ENCODE data around the gene RGPD5.
"Not testable (repeated sequence)": the region's sequence is repeated elsewhere in the genome, so short reads cannot be mapped to it uniquely, and the experiment has no call there.

RGPD5 gene

DNA sequence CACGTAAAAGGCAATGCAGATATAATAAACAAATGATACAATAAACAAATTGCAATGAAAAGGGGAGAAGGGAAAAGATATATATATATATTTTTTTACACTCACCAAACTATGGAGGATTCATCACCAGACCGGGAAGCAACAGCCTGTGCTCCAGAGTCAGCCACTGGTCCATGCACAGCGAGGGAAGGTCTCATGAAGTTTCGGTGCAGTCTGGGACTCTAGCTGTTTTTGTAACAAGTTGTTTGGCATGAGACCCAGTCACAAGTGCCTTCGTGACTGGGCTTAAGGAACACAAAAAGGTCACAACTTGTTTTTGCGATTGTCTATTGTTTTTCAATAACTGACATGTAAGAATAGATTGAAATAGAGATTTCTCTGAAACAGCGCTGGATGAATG is 99.6 kb downstream of the RGPD5 start:
- not testable (repeated sequence) for DNase-seq (ENCODE audit: low read depth)

GRCh38 chr2:109894141-109894540 is 100.0 kb downstream of the RGPD5 start:
- DNase-seq (ENCODE audit: low read depth), result not testable (repeated sequence)

GRCh38 chr2:109895090-109895869 is 101.2 kb downstream of the RGPD5 start:
- DNase-seq (ENCODE audit: low read depth), result not testable (repeated sequence)

DNA sequence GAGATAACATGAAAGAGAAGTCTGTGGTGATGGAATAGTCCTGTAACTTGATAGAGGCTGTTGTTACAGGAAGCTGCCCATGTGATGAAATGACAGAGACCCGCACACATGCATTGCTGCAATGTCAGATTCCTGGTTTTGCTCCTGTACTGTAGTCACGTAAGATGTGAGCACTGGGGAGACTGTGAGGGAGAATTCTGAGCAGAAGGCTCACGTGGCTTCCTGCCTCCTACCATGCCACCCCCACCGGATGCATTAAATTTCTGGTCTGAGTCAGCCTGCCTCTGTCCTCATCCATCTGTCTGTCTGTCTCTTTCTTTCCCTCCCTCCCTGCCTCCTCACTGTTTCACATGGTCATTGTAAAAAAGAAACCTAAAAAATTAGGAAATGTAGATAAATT is 102.1 kb downstream of the RGPD5 start:
- not testable (repeated sequence) for DNase-seq (ENCODE audit: low read depth)

DNA sequence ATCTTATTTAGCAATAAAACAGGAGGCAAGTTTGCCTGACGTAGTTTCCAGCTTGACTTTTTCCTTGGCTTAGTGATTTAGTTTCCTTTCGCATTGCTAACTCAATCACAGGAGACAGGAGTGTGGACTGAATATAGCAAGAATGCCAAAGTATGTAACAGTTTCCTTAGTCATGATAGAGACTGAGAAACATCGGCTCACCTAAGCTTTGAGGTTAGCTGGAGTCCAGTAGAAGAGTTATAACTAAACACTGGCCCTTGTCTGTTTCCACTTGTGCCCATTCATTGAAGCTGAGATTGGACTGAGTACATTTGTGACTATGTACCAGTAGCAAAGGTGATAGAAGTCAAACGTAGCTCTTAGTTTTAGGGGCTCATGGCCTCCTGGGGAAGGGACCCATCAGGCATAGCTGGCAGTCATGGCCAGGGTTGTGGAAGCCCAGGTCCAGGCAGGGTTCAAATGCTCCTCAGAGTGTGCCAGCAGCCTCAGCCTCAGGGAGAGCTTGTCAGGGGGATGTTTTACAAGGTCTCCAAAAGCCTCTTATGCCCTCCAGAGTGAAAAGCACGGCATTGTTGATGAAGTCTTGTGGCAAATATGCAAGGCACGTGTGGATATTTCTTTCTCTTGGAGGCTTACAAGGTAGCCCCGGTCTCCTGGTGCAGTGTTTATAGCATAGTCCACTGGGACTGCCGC is 103.8 kb downstream of the RGPD5 start:
- not testable (repeated sequence) for DNase-seq (ENCODE audit: low read depth)

DNA sequence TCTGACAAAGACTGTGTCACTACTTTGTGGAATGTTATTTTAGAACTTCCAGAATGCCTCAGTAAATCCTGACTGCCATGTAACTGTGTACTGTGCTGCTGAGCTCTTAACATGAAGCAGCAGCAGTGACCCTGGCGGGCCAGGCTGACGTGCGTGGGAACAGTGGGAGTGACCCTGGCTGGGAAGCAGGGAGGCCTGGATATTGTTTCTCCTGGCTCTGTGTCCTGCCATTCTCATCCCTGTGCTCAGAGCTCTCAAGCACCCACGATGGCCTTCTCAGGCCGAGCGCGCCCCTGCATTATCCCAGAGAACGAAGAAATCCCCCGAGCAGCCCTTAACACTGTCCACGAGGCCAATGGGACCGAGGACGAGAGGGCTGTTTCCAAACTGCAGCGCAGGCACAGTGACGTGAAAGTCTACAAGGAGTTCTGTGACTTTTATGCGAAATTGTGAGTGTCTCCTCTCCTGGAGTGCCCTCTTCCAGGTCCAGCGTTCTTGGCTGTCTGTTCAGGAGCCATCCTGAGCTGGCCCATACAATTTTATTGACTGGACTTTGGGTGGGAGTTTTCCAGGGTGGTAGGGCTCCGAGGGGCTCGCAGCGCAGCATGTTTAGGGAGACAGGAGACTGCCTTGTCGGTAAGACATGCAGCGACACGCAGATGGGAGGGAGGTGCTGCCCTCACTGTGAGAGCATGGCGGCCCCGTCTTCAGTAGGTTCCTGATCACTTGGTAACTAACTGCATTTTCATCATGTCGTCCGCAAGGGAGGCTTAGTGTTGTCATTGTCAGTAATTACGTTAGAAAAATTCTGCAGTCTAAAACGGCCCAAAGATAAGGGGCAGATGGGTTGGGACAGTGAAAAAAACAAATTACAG is 104.6 kb downstream of the RGPD5 start, which contains the start of gene LIMS3:
TSS of gene LIMS3 (plus strand) at position 227 of the 875 bp plus-strand sequence. CDS start at position 268, 41 bp downstream.
- DNase-seq (ENCODE audit: low read depth), result not testable (repeated sequence)

GRCh38 chr2:109905796-109906195 is 111.7 kb downstream of the RGPD5 start:
- DNase-seq (ENCODE audit: low read depth), result not testable (repeated sequence)

Measured in stimulated activated CD8-positive, alpha-beta memory T cell treated with anti-CD3 and anti-CD28 coated beads, Interleukin-12 subunit alpha, Interleukin-12 subunit beta, amount 100 ng/mL, for 1 hour (primary cell).